ENCODE data around the gene CLTRN. TPM values are rescaled to one million over a fixed set of nuclear protein-coding genes. Genes with fewer than 3 reads are reported as not detected.

The CLTRN gene
- total and polyA plus RNA-seq, 2 of the 8 experiments (the other 6 are each of a cell fraction or from before 2014, with no cell fraction given): 1.2 to 1.3 TPM

DNA sequence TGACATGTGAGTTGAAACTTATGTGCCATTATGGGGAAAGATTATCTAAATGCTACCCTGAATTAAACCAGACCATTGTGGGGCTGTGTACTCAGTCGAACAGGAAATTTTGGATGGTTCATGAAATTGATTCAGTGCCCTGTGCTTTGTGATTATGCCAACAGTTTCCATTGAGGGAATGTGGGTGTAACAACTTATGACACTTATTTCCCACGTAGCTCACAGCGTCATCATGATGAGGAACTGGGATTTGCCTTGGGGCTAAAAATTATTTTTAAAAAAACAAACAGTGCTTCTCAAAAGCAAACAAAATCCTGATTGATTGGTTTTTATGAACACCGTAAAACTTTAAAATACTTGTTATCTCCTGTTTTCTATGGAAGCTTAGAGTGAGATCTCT is 8.3 kb upstream of the CLTRN start:
- Histone ChIP-seq H2BK20ac (ENCODE audit: low read length) (no peak overlapping the region), H4K91ac (replicated peaks; ENCODE audit: insufficient read length, low read length) (no peak overlapping the region), H3K23ac (ENCODE audit: insufficient read length) (no peak overlapping the region), H2BK12ac (ENCODE audit: low read depth, low read length) (no peak overlapping the region), H3K14ac (ENCODE audit: insufficient read length) (no peak overlapping the region), H3K27me3 (replicated peaks in 1 of 4; ENCODE audit: control insufficient read depth in 3 of 4, extremely low read depth in 1 of 4, insufficient read depth in 3 of 4, low read length in 3 of 4) (no peaks in the 10 kb centered on the region), H3K4me3 (ENCODE audit: extremely low read depth in 1 of 4, insufficient read depth in 2 of 4, low read depth in 3 of 4, low read length in 4 of 4) (no peak overlapping the region), H3K79me1 (ENCODE audit: low read depth, low read length) (no peaks in the 10 kb centered on the region), H4K20me1 (replicated peaks in 1 of 2; ENCODE audit: control insufficient read depth in 1 of 2, insufficient read depth in 2 of 2, low read length in 2 of 2) (peaks cover 0 to 2% of the 10 kb centered on the region in 2 experiments), H2BK120ac (replicated peaks; ENCODE audit: low read depth, low read length) (no peak overlapping the region), H3K36me3 (ENCODE audit: control insufficient read depth in 2 of 4, insufficient read depth in 4 of 4, low read length in 3 of 4) (no peaks in the 10 kb centered on the region), H2AK5ac (ENCODE audit: low read depth, low read length) (no peak overlapping the region), H4K8ac (ENCODE audit: extremely low read depth, insufficient read depth, low read length) (no peak overlapping the region), H3K9ac (replicated peaks in 1 of 4; ENCODE audit: extremely low read depth in 1 of 4, low read depth in 3 of 4, low read length in 3 of 4) (no peak overlapping the region), H3K23me2 (ENCODE audit: low read depth, low read length) (no peaks in the 10 kb centered on the region; the same call in 1 of the 2 replicates), H3K9me3 (ENCODE audit: insufficient read depth in 2 of 2, low read depth in 1 of 2, low read length in 1 of 2) (no peaks in the 10 kb centered on the region), H2AFZ (ENCODE audit: low read length) (no peak overlapping the region), H2BK5ac (ENCODE audit: low read depth, low read length) (no peak overlapping the region), H3K27ac (ENCODE audit: low read depth, low read length) (no peak overlapping the region), H4K5ac (ENCODE audit: insufficient read length, low read depth, low read length) (no peak overlapping the region), H3K79me2 (ENCODE audit: control insufficient read depth in 1 of 2, insufficient read depth in 2 of 2, low read length in 2 of 2) (peaks cover 9 to 25% of the 10 kb centered on the region in 2 experiments), H2BK15ac (ENCODE audit: low read length) (no peak overlapping the region), H3K56ac (replicated peaks; ENCODE audit: insufficient read length, low read depth, low read length) (no peak overlapping the region), H3K4ac (replicated peaks; ENCODE audit: insufficient read length, low read depth, low read length) (no peak overlapping the region), H3K18ac (ENCODE audit: extremely low read depth, low read length) (no peak overlapping the region), H3K4me2 (ENCODE audit: insufficient read depth in 1 of 2, low read depth in 2 of 2, low read length in 2 of 2) (no peak overlapping the region), H3K4me1 (replicated peaks in 1 of 4; ENCODE audit: control insufficient read depth in 3 of 4, insufficient read depth in 4 of 4, low read length in 3 of 4) (peaks cover 0 to 4% (median 0%) of the 10 kb centered on the region in 4 experiments; a peak in 3 of 7 replicates)
- 87% methylated on average over 4 of the region's 4 CpGs; no CpG with 5 or more reads in 1 of the 2 experiments for WGBS, 2 experiments (ENCODE audit: extremely low coverage in 1 of 2, insufficient coverage in 1 of 2, insufficient read length in 1 of 2, insufficient replicate concordance in 2 of 2, low coverage in 1 of 2, low lambda C conversion rate in 2 of 2, missing lambda C conversion rate in 1 of 2)
- CTCF ChIA-PET (ENCODE audit: partially characterized antibody): no interaction called here
- DNase-seq (ENCODE audit: low read depth in 1 of 2, low spot score in 2 of 2) (no peak), FAIRE-seq (no peak)
- POLR2A ChIA-PET (ENCODE audit: partially characterized antibody): interaction anchor here (1.3 kb wide), 1 partner anchor 11 kb away, joined by 4 read pairs; no protein-coding TSS in a partner anchor
- TF ChIP-seq POLR2A (IDR thresholded peaks at IDR 0.05; ENCODE audit: control extremely low read depth in 1 of 2, low read depth in 2 of 2, low read length in 2 of 2) (no peak), BRCA1 (IDR thresholded peaks at IDR 0.05; ENCODE audit: low read depth, low read length) (no peak), CHD1 (IDR thresholded peaks at IDR 0.05; ENCODE audit: low read depth, low read length) (no peak), POLR2AphosphoS5 (IDR thresholded peaks at IDR 0.05; ENCODE audit: low read depth, low read length) (no peak), SIX5 (IDR thresholded peaks at IDR 0.05; ENCODE audit: low read depth, low read length) (no peak), SAP30 (IDR thresholded peaks at IDR 0.05; ENCODE audit: insufficient read depth, insufficient replicate concordance, low read length) (no peak), CREB1 (IDR thresholded peaks at IDR 0.05) (no peak), GABPA (IDR thresholded peaks at IDR 0.05; ENCODE audit: borderline replicate concordance, insufficient read depth, low read length) (no peak), SIRT6 (IDR thresholded peaks at IDR 0.05; ENCODE audit: low read length) (no peak), CBX5 (IDR thresholded peaks at IDR 0.05; ENCODE audit: low read depth, low read length) (no peak), JUN (IDR thresholded peaks at IDR 0.05; ENCODE audit: low read depth, low read length) (no peak), MAFK (IDR thresholded peaks at IDR 0.05; ENCODE audit: low read depth, low read length) (no peak)
- TF ChIP-seq, protein P1, sequence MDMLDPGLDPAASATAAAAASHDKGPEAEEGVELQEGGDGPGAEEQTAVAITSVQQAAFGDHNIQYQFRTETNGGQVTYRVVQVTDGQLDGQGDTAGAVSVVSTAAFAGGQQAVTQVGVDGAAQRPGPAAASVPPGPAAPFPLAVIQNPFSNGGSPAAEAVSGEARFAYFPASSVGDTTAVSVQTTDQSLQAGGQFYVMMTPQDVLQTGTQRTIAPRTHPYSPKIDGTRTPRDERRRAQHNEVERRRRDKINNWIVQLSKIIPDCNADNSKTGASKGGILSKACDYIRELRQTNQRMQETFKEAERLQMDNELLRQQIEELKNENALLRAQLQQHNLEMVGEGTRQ (IDR thresholded peaks at IDR 0.05; ENCODE audit: low read length): no peak
- TF ChIP-seq, protein P2, sequence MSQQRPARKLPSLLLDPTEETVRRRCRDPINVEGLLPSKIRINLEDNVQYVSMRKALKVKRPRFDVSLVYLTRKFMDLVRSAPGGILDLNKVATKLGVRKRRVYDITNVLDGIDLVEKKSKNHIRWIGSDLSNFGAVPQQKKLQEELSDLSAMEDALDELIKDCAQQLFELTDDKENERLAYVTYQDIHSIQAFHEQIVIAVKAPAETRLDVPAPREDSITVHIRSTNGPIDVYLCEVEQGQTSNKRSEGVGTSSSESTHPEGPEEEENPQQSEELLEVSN (IDR thresholded peaks at IDR 0.05): no peak
